Measurements from ENCODE around the gene GRXCR2.

The GRXCR2 gene

GRCh38 chr5:145812877-145813276, 59.9 kb downstream of the GRXCR2 start:
- TF ChIP-seq CTCF (IDR thresholded peaks at IDR 0.05; ENCODE audit: insufficient read depth, low read length, poor library complexity, severe bottlenecking): no peak
- H3K36me3 ChIP-seq (ENCODE audit: control insufficient read depth, insufficient read depth, low read length): no peaks in the 10 kb centered on the region
- H3K4me3 ChIP-seq (replicated peaks; ENCODE audit: low read depth, low read length): no peak overlapping the region
- DNase-seq (ENCODE audit: extremely low read depth, insufficient read length): no peak
- no peaks in the 10 kb centered on the region; the same call in 1 of the 2 replicates for H3K27me3 ChIP-seq (replicated peaks; ENCODE audit: control insufficient read depth, insufficient read depth, low read length)

GRCh38 chr5:145811834-145812625, 60.8 kb downstream of the GRXCR2 start:
- no peak for TF ChIP-seq CTCF (IDR thresholded peaks at IDR 0.05; ENCODE audit: insufficient read depth, low read length, poor library complexity, severe bottlenecking)
- no peaks in the 10 kb centered on the region; the same call in 1 of the 2 replicates for H3K27me3 ChIP-seq (replicated peaks; ENCODE audit: control insufficient read depth, insufficient read depth, low read length)
- no peak overlapping the region for H3K4me3 ChIP-seq (replicated peaks; ENCODE audit: low read depth, low read length)
- DNase-seq (ENCODE audit: extremely low read depth, insufficient read length): no peak
- no peaks in the 10 kb centered on the region for H3K36me3 ChIP-seq (ENCODE audit: control insufficient read depth, insufficient read depth, low read length)
